ENCODE data around the gene IPCEF1. TPM values are rescaled to one million over a fixed set of nuclear protein-coding genes. Genes with fewer than 3 reads are reported as not detected.

IPCEF1 gene
- total and polyA plus RNA-seq, 4 donors, result 0.85 to 18.1 (median 3.6) TPM

DNA sequence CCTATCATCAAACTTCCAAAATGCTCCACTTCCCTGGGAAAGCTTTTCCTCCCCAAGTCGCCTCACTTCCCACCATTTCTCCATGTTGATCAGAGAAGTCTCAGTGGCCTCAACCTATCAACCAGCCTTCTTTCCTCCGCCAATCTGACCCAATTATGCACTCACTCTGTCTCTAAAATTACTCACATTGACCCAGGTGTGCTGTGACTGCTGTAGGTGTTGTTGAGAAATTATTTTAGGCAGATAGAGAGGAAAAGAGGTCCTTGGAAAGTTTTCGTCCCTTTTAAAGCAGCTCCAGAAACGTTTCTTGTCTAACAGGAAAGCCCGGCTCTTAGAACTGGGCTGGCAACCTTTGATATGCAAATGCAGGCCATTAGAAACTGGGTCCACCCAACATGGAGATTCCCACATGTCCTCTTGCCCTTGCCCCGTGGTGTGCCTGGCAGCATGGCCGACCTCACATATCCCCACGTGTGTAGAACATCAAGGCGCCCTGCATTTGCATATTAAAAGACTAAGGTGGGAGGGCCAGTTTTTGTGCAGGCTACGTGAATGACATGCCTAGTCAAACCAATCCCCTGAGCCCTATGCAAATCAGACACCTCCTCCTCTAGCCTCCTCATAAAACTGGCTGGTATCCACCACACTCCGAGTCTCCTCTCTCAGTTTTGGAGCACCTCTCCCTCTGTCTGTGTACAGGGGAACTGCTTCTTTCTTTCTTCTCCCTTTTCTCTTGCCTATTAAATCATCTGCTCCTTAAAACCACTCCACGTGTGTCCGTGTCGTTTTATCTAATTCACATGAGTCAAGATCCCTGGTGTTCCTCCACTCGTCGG lies 12.9 kb downstream of the IPCEF1 start:
- H3K36me3 ChIP-seq (ENCODE audit: control insufficient read depth in 4 of 4, insufficient read depth in 4 of 4, low read length in 4 of 4), result no peaks in the 10 kb centered on the region
- H3K27me3 ChIP-seq (ENCODE audit: control insufficient read depth in 3 of 3, insufficient read depth in 3 of 3, low read length in 2 of 3), result no peaks in the 10 kb centered on the region
- DNase-seq, result peak; percentile 69 to 83 (median 71)
- peak overlapping the region in 1 of 2 donors; percentile 37 for H3K27ac ChIP-seq (ENCODE audit: low read depth in 1 of 2, low read length in 1 of 2)
- no peaks in the 10 kb centered on the region for H3K9me3 ChIP-seq (ENCODE audit: control insufficient read depth in 4 of 4, insufficient read depth in 3 of 4, low read length in 3 of 4)
- WGBS, 2 donors, result 61 to 71% methylated on average over 16 of the region's 16 CpGs
- peak; percentile 66 for ATAC-seq (ENCODE audit: insufficient read depth, low FRiP score)
- H3K4me3 ChIP-seq, result no peak overlapping the region
- TF ChIP-seq, protein P1, sequence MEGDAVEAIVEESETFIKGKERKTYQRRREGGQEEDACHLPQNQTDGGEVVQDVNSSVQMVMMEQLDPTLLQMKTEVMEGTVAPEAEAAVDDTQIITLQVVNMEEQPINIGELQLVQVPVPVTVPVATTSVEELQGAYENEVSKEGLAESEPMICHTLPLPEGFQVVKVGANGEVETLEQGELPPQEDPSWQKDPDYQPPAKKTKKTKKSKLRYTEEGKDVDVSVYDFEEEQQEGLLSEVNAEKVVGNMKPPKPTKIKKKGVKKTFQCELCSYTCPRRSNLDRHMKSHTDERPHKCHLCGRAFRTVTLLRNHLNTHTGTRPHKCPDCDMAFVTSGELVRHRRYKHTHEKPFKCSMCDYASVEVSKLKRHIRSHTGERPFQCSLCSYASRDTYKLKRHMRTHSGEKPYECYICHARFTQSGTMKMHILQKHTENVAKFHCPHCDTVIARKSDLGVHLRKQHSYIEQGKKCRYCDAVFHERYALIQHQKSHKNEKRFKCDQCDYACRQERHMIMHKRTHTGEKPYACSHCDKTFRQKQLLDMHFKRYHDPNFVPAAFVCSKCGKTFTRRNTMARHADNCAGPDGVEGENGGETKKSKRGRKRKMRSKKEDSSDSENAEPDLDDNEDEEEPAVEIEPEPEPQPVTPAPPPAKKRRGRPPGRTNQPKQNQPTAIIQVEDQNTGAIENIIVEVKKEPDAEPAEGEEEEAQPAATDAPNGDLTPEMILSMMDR (IDR thresholded peaks at IDR 0.05; ENCODE audit: control extremely low read depth, extremely low read depth), result no peak
- peaks cover 0 to 14% (median 0%) of the 10 kb centered on the region in 5 donors for H3K4me1 ChIP-seq (ENCODE audit: control insufficient read depth in 5 of 5, insufficient read depth in 5 of 5, low read length in 5 of 5)
- no peak overlapping the region for H3K9ac ChIP-seq (ENCODE audit: insufficient read depth in 1 of 2, low read length in 2 of 2)

DNA sequence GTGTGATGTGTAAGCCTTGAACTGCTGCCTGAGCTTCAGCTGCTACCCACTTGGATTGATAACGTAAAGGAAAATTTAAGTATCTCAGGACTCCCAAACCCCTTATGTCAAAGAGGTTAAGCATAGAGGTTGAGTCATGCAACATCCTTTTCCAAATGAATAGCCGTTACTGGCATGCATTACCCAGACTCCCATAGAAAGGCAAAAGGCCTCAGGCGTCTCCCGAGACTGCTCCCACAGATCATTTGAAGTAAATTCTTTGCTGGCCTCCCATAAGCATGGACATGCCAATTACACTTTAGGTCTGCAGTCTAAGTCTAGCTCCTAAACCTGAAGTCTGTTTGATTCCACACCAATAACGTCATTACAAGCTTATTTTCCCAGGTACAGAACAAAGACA lies 14.7 kb downstream of the IPCEF1 start:
- Histone ChIP-seq H3K27me3 (ENCODE audit: control insufficient read depth in 3 of 3, insufficient read depth in 3 of 3, low read length in 2 of 3) (no peaks in the 10 kb centered on the region), H3K27ac (ENCODE audit: low read depth in 1 of 2, low read length in 1 of 2) (no peak overlapping the region), H3K9ac (ENCODE audit: insufficient read depth in 1 of 2, low read length in 2 of 2) (no peak overlapping the region), H3K9me3 (ENCODE audit: control insufficient read depth in 4 of 4, insufficient read depth in 3 of 4, low read length in 3 of 4) (no peaks in the 10 kb centered on the region), H3K36me3 (ENCODE audit: control insufficient read depth in 4 of 4, insufficient read depth in 4 of 4, low read length in 4 of 4) (no peaks in the 10 kb centered on the region), H3K4me1 (ENCODE audit: control insufficient read depth in 5 of 5, insufficient read depth in 5 of 5, low read length in 5 of 5) (peaks cover 0 to 14% (median 0%) of the 10 kb centered on the region in 5 donors), H3K4me3 (no peak overlapping the region)
- WGBS, 2 donors, result 71 to 75% methylated on average over 5 of the region's 5 CpGs
- TF ChIP-seq, protein P1 (IDR thresholded peaks at IDR 0.05; ENCODE audit: control extremely low read depth, extremely low read depth), result no peak
- ATAC-seq (ENCODE audit: insufficient read depth, low FRiP score) (no peak), DNase-seq (no peak)

DNA sequence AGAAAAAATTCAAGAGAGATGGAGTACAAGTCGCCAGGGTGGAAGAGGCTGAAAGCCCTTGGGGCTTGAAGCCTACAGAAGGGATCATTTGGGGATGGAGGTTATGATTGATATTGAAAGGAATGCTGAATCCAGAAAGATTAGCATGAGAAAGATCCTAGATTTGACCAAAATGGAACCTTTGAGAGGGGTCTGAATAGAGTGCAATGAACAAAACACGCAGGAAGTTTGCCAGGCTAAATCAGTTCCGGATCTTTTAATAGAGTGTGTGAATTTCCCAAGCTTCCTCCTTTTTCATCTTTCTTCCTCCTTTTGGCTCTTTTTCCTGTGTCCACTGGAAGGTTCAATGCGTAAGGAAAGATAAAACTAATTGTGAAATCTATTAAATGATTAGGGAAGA lies 15.3 kb downstream of the IPCEF1 start:
- H3K36me3 ChIP-seq (ENCODE audit: control insufficient read depth in 4 of 4, insufficient read depth in 4 of 4, low read length in 4 of 4), result no peaks in the 10 kb centered on the region
- 36 to 65% methylated on average over 4 of the region's 4 CpGs for WGBS, 2 donors

More for the DNA sequence above, 15.3 kb downstream of the IPCEF1 start:
- H3K27ac ChIP-seq (ENCODE audit: low read depth in 1 of 2, low read length in 1 of 2), result no peak overlapping the region
- H3K4me1 ChIP-seq (ENCODE audit: control insufficient read depth in 5 of 5, insufficient read depth in 5 of 5, low read length in 5 of 5), result peaks cover 0 to 14% (median 0%) of the 10 kb centered on the region in 5 donors
- H3K9ac ChIP-seq (ENCODE audit: insufficient read depth in 1 of 2, low read length in 2 of 2), result no peak overlapping the region
- no peak for ATAC-seq (ENCODE audit: insufficient read depth, low FRiP score)
- DNase-seq, result peak in 2 of 3 donors; percentile 64 to 84
- no peaks in the 10 kb centered on the region for H3K9me3 ChIP-seq (ENCODE audit: control insufficient read depth in 4 of 4, insufficient read depth in 3 of 4, low read length in 3 of 4)
- no peak overlapping the region for H3K4me3 ChIP-seq
- H3K27me3 ChIP-seq (ENCODE audit: control insufficient read depth in 3 of 3, insufficient read depth in 3 of 3, low read length in 2 of 3), result no peaks in the 10 kb centered on the region
- TF ChIP-seq, protein P1 (IDR thresholded peaks at IDR 0.05; ENCODE audit: control extremely low read depth, extremely low read depth), result no peak
